Non-pigmented ciliary epithelial cell (primary cell): ENCODE data around the gene MPL.

Source experiments
- DNase-seq: peaks from one replicate; pipeline ENCODE4 v3.0.0-alpha.2; 2010; ENCODE audit warnings: low read depth

Gene MPL

DNA sequence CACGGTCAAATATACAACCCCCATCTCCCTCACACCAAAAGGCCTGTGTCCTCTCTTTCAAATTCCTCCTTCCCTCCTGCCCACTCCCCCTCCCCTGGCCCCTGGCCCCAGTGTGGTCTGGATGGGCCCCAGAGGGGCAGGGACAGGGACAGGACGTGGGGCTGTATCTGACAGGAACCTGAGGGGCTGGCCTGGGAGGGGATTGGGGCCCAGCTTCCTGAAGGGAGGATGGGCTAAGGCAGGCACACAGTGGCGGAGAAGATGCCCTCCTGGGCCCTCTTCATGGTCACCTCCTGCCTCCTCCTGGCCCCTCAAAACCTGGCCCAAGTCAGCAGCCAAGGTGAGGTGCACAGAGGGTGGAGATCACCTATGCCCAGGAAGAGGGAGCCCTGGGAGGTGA lies at the start of gene MPL:
Gene MPL (plus strand): TSS at position 231 of the 400 bp plus-strand sequence. CDS start 31 bp downstream, at position 262.
- DNase-seq = no peak

DNA sequence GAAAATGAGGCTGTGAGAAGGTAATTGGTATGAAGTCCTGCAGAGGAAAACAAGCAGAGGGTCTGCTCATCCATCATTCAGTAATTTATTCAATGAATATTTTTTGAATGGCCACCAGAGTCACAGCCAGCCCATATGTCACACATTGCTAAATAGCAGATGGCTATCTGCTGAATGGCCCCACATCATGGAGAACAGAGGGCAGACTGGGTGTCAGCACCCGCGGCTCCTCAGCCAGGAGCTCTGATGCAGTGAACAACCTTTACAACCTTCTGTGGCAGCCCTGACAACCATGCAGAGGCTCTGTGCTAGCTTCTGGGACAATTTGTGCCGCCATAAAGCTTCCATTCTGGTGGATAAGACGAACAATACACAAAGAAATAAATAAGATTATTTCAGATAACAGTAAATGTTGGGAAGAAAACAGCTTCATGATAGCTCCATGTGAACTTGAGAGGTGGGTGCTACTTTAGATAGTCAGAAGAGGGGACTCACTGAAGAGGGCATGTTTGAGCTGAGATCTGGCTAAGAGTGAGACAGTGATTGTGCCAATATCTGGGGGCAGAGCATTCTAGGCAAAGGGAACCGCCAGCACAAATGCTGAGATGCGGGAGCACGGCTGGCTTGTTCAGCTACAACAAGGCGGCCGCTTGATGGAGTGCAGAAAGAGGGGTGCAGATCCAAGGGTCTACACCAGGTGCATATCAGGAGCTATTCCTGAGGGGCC lies 49.4 kb upstream of the MPL start:
- DNase-seq = no peak

DNA sequence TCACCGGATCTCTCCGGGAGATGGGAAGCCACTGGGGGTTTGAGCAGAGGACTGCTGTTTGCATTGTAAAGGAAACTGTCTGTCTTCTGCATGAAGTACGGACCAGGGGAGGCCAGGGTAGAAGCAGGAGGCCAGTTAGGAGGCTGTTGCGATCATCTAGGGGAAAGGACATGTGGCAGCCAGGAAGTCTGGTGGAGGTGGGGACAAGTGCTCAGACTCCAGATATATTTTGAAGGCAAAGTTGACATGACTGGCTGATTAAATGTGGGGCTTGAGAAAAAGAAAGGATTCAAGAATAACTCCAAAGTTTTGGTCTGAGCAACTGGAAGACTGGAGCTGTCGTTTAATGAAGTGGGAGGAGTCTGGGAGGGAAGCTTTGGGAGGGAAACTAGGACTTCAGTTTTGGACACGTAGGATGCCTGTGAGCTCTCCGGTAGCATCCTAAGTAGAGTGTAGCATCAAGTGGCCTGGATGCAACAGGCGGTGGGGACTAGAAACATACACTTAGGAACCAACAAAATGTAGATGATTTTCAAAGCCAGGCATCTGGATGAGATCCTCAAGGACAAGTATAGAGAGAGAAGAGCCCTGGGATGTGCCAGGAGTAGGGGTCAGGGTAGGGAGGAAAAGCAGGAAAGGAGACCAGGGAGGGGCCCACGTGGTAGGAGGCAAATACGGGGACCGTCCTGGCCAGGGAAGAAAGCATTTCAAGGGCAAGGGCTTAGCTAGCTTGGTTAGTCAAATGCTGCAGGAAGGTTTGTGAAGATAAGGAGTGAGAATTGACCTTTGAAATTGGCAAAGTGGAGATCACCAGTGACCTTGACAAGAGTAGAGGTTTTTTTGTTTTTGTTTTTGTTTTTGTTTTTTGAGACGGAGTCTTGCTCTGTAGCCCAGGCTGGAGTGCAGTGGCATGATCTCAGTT lies 48.6 kb upstream of the MPL start:
- no peak for DNase-seq

DNA sequence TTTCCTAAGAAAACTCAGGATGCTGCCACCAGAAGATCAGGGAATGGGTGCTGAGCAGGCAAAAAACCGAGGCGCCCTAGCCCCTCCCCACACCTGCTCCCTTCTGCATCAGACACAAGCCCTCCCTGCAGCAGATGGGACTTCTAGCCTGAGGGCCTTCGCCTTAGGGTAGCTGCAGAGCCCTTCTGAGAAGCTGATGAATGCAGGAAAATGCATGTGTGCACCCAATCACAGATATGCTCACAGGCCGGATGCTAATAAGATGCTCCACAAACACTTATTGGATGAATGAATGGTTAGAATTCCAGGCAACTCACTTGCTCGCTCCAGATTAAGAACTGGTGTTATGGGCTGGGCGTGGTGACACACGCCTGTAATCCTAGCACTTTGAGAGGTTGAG lies 45.4 kb upstream of the MPL start:
- DNase-seq = no peak

GRCh38 chr1:43292679-43293078 lies 44.9 kb upstream of the MPL start:
- DNase-seq = no peak

- DNase-seq = no peak
Measured at GRCh38 chr1:43293176-43293575, 44.4 kb upstream of the MPL start.

DNA sequence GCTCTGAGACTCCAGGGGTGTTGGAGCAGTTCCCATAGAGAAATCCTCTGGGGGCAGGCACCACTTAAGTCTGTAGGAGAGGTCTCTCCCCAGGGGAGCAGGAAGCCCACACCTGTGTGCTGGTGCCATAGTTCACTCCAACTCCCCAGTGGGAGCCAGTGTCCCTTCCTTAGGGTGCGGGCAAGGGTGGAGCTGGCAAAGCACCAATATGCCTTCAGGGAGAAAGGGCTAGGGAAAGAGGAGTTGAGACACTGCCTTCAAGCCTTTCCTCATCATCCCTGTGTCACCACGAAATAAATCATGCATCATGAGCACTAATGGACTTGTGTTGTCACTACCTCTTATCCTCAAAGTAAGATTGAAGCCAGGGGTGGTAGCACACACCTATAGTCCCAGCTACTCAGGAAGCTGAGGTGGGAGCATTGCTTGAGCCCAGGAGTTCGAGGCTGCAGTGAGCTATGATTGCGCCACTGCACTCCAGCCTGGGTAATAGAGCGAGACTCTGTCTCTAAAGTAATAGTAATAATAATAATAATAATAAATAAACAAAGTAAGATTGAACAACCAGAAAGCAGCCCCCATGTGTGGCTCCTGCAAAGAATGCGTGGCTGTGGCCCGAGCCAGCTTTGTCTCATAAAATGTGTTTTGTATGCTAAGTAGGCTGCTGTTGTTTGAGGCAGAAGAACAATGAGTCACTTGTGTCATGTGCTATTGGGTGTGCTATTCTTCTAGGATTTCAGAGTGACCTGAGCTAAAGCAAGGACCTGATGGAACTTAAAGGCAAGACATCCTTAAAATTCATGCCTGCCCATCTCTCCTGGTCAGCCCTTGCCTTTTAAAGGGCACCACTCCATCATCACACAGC lies 43.5 kb upstream of the MPL start:
- peak; percentile 23 for DNase-seq

- no peak for DNase-seq
Measured at GRCh38 chr1:43294761-43295160, 42.9 kb upstream of the MPL start.

DNA sequence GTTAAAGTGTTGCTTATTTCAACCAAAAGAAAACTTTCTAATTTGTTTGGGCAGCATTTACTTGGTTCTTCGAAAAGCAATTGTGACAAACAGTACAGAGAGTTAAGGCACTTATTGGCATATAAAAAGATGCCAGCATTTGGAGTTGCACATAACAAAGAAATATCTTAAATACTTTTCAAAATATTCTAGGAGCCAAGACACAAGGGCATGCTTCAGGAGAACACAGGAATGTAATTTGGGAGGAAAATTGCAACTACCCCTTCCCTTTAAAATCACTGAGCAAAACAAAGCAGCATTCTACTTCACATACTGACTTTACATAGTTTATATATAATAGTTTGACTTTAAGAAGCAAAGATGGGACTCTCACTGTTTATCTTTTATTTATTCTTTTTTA lies 41.4 kb upstream of the MPL start:
- no peak for DNase-seq

DNA sequence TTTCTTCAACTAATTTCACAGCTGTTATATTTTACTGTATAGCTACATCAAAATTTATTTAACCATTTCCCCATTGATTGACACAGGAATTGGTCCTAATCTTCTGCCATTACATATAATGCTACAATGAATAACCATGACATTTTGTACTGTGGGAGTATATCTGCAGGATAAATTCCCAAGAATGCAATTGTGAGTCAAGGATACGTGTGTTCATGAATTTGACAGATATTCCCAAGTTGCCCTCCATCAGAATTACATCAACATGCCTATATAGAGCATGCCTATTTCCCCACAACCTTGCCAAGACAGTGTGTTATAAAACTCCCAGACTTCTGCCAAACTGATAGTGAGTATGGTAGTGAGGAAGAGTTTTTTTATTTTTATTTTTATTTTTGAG lies 39.6 kb upstream of the MPL start:
- DNase-seq = no peak

GRCh38 chr1:43299101-43299500 lies 38.5 kb upstream of the MPL start:
- DNase-seq = no peak

DNA sequence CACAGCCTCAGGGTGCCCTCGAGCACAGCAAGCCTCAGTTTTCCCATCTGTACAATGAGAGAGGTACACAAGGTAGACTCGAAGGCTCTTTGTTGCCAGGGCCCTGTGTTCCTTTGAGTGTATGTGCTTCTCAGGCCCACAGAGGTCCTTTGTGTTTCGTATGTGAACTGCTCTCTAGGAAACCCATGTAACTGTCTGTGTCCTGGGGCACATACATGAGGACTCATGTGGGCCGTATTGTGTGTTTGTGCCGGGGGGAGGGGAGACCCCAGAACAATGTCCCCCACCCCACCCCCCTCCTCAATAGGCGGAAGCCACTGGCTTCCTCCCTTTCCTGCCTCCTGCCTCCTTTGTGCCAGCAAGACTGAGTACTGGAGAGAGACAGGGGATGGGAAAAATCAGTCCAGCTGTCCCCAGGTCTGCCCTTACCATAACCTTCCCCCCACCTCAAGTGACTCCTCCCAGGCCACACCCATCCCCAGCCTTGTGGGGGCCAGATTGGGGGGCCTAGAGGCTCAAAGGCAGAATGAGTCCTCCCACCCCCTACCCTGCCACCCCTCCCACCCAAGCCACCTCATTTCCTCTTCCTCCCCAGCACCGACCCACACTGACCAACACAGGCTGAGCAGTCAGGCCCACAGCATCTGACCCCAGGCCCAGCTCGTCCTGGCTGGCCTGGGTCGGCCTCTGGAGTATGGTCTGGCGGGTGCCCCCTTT lies 37.1 kb upstream of the MPL start, which contains the start of gene TIE1:
Gene TIE1 (plus strand): TSS at position 605 of the 717 bp plus-strand sequence. CDS start 90 bp downstream, at position 695.
- DNase-seq = no peak

DNA sequence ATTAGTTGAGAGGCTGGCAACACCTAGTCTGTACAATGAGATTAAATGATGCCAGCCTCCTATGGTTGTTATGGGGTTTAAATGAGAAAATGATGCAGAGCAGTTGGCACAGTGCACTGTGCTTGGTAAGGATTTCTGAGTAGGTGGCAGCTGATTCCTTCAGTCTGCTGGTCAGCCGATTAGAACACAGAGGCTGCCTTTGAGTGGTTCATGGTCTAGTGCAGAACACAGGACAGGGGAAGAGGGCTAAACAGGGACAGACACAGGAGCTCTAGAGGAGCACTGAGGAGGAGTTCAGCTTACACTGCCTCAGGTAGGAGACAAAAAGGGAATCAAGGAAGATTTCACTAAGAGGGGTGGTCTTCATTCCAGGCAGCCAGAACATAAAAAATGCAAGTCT lies 35.4 kb upstream of the MPL start:
- DNase-seq = no peak

GRCh38 chr1:43302721-43303470 lies 34.7 kb upstream of the MPL start:
- no peak for DNase-seq

DNA sequence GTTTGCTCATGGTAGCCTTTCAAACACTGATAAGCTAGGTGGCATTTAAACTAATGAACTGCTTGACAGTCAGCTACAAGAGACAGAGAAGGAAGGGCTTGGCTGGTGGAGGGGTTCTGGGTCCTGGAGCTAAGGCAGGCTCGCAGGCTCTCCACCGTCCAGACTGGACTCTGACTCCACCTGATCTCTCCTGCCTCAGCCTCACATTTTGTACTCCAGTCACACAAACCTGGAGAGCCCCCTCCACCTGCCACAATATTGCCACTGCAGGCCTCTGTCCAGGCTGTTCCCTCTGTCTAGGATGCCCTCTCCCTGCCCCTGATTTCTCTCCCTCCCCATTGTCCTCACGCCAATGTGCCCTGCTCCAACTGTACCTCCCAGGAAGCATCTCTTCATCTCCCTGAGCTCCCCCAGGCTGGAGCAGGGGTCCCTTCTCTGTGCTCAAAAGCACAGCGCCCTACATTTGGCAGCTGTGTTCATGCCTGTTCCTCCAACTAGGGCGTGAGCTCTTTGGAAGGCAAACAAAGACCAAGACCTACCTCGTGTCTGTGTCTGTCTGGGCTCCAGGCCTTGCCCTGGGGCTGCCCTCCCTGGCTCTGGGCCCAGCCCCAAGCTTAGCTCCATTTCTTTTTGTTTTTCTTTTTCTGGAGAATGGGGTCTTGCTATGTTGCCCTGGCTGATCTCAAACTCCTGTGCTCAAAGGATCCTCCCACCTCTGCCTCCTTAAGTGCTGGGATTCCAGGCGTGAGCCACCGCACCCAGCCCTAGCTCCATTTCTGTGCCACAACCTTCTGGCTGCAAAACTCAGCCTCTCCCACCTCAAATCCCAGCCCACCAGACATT lies 33.9 kb upstream of the MPL start:
- DNase-seq = no peak

DNA sequence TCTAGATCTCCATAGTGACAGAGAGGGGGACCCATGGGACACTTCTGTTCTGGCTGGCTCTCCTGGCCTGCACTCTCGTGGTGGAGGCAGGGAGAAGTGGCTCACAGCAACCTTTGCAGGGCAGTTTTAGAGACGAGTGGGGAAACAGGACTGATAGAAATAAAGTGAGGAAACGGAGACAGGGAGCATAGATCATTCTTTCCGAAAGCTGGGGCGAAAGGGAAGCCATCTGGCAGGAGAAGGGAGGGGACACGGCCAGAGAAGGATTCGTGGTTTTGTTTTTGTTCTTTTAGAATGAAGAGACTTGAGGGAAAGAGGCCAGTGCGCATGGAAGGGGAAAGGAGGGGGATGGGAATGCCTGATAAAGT lies 33.3 kb upstream of the MPL start:
- DNase-seq = no peak

- DNase-seq = no peak
Measured at GRCh38 chr1:43304771-43305300, 32.8 kb upstream of the MPL start.

DNA sequence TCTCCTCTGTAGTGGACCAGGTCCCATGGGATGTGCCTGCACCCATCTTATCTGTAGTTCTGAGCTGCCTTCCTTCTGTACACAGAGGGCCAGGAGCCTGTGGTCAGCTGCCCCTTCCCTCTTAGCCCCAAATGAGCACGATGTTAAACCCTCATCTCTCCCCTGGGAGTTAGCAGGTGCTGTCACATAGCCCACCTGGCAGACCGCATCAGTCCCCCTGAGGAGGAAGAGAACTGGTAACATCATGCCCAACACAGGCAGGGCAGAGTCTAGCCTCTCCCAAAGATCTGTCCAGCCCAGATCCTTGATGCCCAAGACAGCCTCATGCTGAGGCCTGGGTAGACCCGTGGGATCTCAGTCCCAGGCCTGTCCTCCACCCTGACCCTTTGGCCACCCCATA lies 32.2 kb upstream of the MPL start:
- DNase-seq = no peak

- DNase-seq = no peak
Measured at GRCh38 chr1:43305926-43306687, 31.5 kb upstream of the MPL start.
